GM23338 (cell line): ENCODE measurements around the gene CDK1. TPM values are rescaled to one million over a fixed set of nuclear protein-coding genes. Genes with fewer than 3 reads are reported as not detected.

ENCODE experiments used
- ATAC-seq: fragments of 200-7000 bp; cut with Tn5 transposase; 3 replicates; pipeline ENCODE4 v1.9.1; 2020
- DNase-seq: peaks from one replicate; pipeline ENCODE4 v3.0.0-alpha.2; 2015; ENCODE audit warnings: low spot score
- H2AFZ ChIP-seq: fragments of 200-600 bp; sonication (generic); 2 replicates; pipeline ENCODE4 v1.8.0; 2016; ENCODE audit warnings: antibody characterized with exemption, mild to moderate bottlenecking, moderate library complexity
- H3F3A ChIP-seq: fragments of 200-600 bp; sonication (generic); replicated peaks from 2 replicates; pipeline ENCODE4 v1.8.0; 2017; ENCODE audit warnings: antibody characterized with exemption, mixed run types, low read depth
- H3K27ac ChIP-seq: fragments of 200-600 bp; sonication (generic); 2 replicates; pipeline ENCODE4 v1.6.1; 2016; ENCODE audit warnings: low read depth
- H3K27me3 ChIP-seq: fragments of 200-600 bp; sonication (generic); 2 replicates; pipeline ENCODE4 v1.8.0; 2016; ENCODE audit warnings: mild to moderate bottlenecking, mixed run types, moderate library complexity; ENCODE audit not compliant: insufficient read depth
- H3K36me3 ChIP-seq: fragments of 200-600 bp; sonication (generic); 2 replicates; pipeline ENCODE4 v1.8.0; 2016; ENCODE audit warnings: mild to moderate bottlenecking; ENCODE audit not compliant: insufficient read depth
- H3K4me1 ChIP-seq: fragments of 200-600 bp; sonication (generic); 2 replicates; pipeline ENCODE4 v1.8.0; 2016; ENCODE audit warnings: mild to moderate bottlenecking, moderate library complexity; ENCODE audit not compliant: insufficient read depth
- H3K4me2 ChIP-seq: fragments of 200-600 bp; sonication (generic); 2 replicates; pipeline ENCODE4 v1.7.1; 2017; ENCODE audit warnings: mixed run types
- H3K4me3 ChIP-seq: fragments of 200-600 bp; sonication (generic); 2 replicates; pipeline ENCODE4 v1.6.1; 2016; ENCODE audit warnings: mixed run types
- H3K79me2 ChIP-seq: fragments of 200-600 bp; sonication (generic); replicated peaks from 2 replicates; pipeline ENCODE4 v1.8.0; 2017; ENCODE audit warnings: mild to moderate bottlenecking; ENCODE audit not compliant: insufficient read depth
- H3K9me2 ChIP-seq: fragments of 200-600 bp; sonication (generic); 2 replicates; pipeline ENCODE4 v1.8.0; 2017; ENCODE audit not compliant: insufficient read depth
- H4K20me1 ChIP-seq: fragments of 200-600 bp; sonication (generic); replicated peaks from 2 replicates; pipeline ENCODE4 v1.8.0; 2017; ENCODE audit warnings: mild to moderate bottlenecking; ENCODE audit not compliant: insufficient read depth
- H3K27ac Mint-ChIP-seq: 2 replicates; pipeline ENCODE4 v1.8.0; 2020; ENCODE audit warnings: inconsistent platforms, mild to moderate bottlenecking, moderate library complexity, mixed read lengths
- H3K27me3 Mint-ChIP-seq: 3 replicates; pipeline ENCODE4 v1.8.0; 2022; ENCODE audit warnings: low read depth, mild to moderate bottlenecking, moderate library complexity, mixed read lengths, inconsistent platforms; ENCODE audit not compliant: insufficient read depth, poor library complexity
- H3K36me3 Mint-ChIP-seq: 3 replicates; pipeline ENCODE4 v1.8.0; 2021; ENCODE audit warnings: low read depth, mild to moderate bottlenecking, inconsistent platforms, moderate library complexity, mixed read lengths
- H3K4me1 Mint-ChIP-seq: 3 replicates; pipeline ENCODE4 v1.8.0; 2020; ENCODE audit warnings: mild to moderate bottlenecking, inconsistent platforms, mixed read lengths
- H3K4me3 Mint-ChIP-seq: 3 replicates; pipeline ENCODE4 v1.8.0; 2021; ENCODE audit warnings: moderate library complexity, mild to moderate bottlenecking, inconsistent platforms, mixed read lengths
- H3K9me3 Mint-ChIP-seq: 3 replicates; pipeline ENCODE4 v1.8.0; 2020; ENCODE audit warnings: moderate library complexity, mild to moderate bottlenecking, inconsistent platforms, mixed read lengths
- CREB1 ChIP-seq: fragments of 250-450 bp; sonication (Bioruptor Pico); IDR thresholded peaks from 2 replicates; pipeline ENCODE4 v1.5.0; 2020; ENCODE audit warnings: low read depth, mild to moderate bottlenecking, moderate library complexity
- EZH2 ChIP-seq: fragments of 200-600 bp; sonication (generic); IDR thresholded peaks from one replicate; pipeline ENCODE4 v1.8.0; 2017; ENCODE audit warnings: antibody characterized with exemption, mild to moderate bottlenecking, low read depth; ENCODE audit not compliant: unreplicated experiment
- NANOG ChIP-seq: IDR thresholded peaks from 2 replicates; pipeline ENCODE4 v1.6.1; 2016; ENCODE audit warnings: antibody characterized with exemption, borderline replicate concordance
- POLR2AphosphoS5 ChIP-seq: IDR thresholded peaks from 2 replicates; pipeline ENCODE4 v1.6.1; 2016; ENCODE audit warnings: antibody characterized with exemption, low read depth
- REST ChIP-seq: IDR thresholded peaks from one replicate; pipeline ENCODE4 v1.6.1; 2018; ENCODE audit warnings: antibody characterized with exemption; ENCODE audit not compliant: unreplicated experiment
- STAT1 ChIP-seq: IDR thresholded peaks from one replicate; pipeline ENCODE4 v1.6.1; 2016; ENCODE audit warnings: antibody characterized with exemption; ENCODE audit not compliant: unreplicated experiment
- ZNF114 ChIP-seq: fragments of 250-450 bp; sonication (Bioruptor Pico); IDR thresholded peaks from 2 replicates; pipeline ENCODE4 v1.5.0; 2020; ENCODE audit warnings: mild to moderate bottlenecking, moderate library complexity
- ZNF331 ChIP-seq: fragments of 250-450 bp; sonication (Bioruptor Pico); IDR thresholded peaks from 2 replicates; pipeline ENCODE4 v1.5.0; 2020; ENCODE audit warnings: low read depth, mild to moderate bottlenecking, moderate library complexity
- polyA plus RNA-seq: library from polyadenylated mRNA; unstranded; fragments of >200 nt; fragmentation: Nextera tagmentation; extraction: Ambion mirVana; gene quantifications from 2 replicates; pipeline ENCODE4 v1.2.1, GENCODE V29; 2016
- total RNA-seq: library from RNA; depleted of rRNA; stranded (reverse); fragments of >200 nt; shearing (Covaris generic); gene quantifications from 2 replicates; pipeline ENCODE4 v1.2.3, GENCODE V29; 2014
- TF ChIP-seq, protein P1 (sequence below), 2 experiments: fragments of 200-600 bp in 1 of 2; sonication (generic) in 1 of 2; conservative IDR thresholded peaks; 2 replicates each; pipeline versions ENCODE4 v1.5.1 to v1.6.1; 2016 to 2017; ENCODE audit warnings: antibody characterized with exemption in 2 of 2, low read depth in 2 of 2, mild to moderate bottlenecking in 2 of 2, moderate library complexity in 1 of 2
- TF ChIP-seq, protein P2 (sequence below): IDR thresholded peaks from 2 replicates; pipeline ENCODE4 v1.6.1; 2016; ENCODE audit warnings: antibody characterized with exemption

The CDK1 gene
- total and polyA plus RNA-seq, 2 experiments from 2014 or later, result 165 to 166 TPM

GRCh38 chr10:60798031-60798430, 19.8 kb downstream of the CDK1 start (continued):
- TF ChIP-seq, protein P1, sequence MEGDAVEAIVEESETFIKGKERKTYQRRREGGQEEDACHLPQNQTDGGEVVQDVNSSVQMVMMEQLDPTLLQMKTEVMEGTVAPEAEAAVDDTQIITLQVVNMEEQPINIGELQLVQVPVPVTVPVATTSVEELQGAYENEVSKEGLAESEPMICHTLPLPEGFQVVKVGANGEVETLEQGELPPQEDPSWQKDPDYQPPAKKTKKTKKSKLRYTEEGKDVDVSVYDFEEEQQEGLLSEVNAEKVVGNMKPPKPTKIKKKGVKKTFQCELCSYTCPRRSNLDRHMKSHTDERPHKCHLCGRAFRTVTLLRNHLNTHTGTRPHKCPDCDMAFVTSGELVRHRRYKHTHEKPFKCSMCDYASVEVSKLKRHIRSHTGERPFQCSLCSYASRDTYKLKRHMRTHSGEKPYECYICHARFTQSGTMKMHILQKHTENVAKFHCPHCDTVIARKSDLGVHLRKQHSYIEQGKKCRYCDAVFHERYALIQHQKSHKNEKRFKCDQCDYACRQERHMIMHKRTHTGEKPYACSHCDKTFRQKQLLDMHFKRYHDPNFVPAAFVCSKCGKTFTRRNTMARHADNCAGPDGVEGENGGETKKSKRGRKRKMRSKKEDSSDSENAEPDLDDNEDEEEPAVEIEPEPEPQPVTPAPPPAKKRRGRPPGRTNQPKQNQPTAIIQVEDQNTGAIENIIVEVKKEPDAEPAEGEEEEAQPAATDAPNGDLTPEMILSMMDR (conservative IDR thresholded peaks at IDR 0.05; ENCODE audit: low read depth in 2 of 2), result no peak
- no peak for TF ChIP-seq REST

- no peaks in the 10 kb centered on the region for H3K27me3 ChIP-seq
- H3K27ac Mint-ChIP-seq, result no peak overlapping the region
- DNase-seq, result no peak
- H3K27me3 Mint-ChIP-seq, result no peaks in the 10 kb centered on the region
- no peaks in the 10 kb centered on the region for H3K9me3 Mint-ChIP-seq
- no peaks in the 10 kb centered on the region for H3F3A ChIP-seq
- no peaks in the 10 kb centered on the region for H3K9me2 ChIP-seq
- H3K4me1 Mint-ChIP-seq, result peaks cover 5% of the 10 kb centered on the region; the same call in 2 of the 3 replicates
- H3K4me3 Mint-ChIP-seq, result no peak overlapping the region
- no peak overlapping the region for H3K4me3 ChIP-seq
- H2AFZ ChIP-seq, result no peak overlapping the region
- H3K79me2 ChIP-seq, result peaks cover 10% of the 10 kb centered on the region
- no peak overlapping the region for H3K4me2 ChIP-seq
- no peaks in the 10 kb centered on the region for H4K20me1 ChIP-seq
- H3K27ac ChIP-seq, result no peak overlapping the region
- H3K36me3 ChIP-seq, result peaks cover 15% of the 10 kb centered on the region
- 0 out of 2 replicates have a peak, but pooled peaks cover 4% of the 10 kb centered on the region for H3K4me1 ChIP-seq
- H3K36me3 Mint-ChIP-seq, result peaks cover 23% of the 10 kb centered on the region
- ATAC-seq, result no peak
- no peak for TF ChIP-seq POLR2AphosphoS5
- TF ChIP-seq ZNF114 (CRISPR knock-in tag), result no peak
- TF ChIP-seq NANOG, result no peak
- no peak for TF ChIP-seq CREB1
- no peak for TF ChIP-seq REST
- no peak for TF ChIP-seq ZNF331 (CRISPR knock-in tag)
- no peak for TF ChIP-seq EZH2
- TF ChIP-seq STAT1, result no peak
- TF ChIP-seq, protein P2, sequence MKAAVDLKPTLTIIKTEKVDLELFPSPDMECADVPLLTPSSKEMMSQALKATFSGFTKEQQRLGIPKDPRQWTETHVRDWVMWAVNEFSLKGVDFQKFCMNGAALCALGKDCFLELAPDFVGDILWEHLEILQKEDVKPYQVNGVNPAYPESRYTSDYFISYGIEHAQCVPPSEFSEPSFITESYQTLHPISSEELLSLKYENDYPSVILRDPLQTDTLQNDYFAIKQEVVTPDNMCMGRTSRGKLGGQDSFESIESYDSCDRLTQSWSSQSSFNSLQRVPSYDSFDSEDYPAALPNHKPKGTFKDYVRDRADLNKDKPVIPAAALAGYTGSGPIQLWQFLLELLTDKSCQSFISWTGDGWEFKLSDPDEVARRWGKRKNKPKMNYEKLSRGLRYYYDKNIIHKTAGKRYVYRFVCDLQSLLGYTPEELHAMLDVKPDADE, result no peak
Observed at GRCh38 chr10:60798870-60799269, 20.6 kb downstream of the CDK1 start.
